ENCODE results near the gene RNF34. TPM values are rescaled to one million over a fixed set of nuclear protein-coding genes. Genes with fewer than 3 reads are reported as not detected.
A peak's percentile ranks its signal among the peaks of the same experiment; 100 is the strongest.

RNF34 gene
- total and polyA plus RNA-seq, 4 donors = 15.8 to 30.9 (median 21.4) TPM

DNA sequence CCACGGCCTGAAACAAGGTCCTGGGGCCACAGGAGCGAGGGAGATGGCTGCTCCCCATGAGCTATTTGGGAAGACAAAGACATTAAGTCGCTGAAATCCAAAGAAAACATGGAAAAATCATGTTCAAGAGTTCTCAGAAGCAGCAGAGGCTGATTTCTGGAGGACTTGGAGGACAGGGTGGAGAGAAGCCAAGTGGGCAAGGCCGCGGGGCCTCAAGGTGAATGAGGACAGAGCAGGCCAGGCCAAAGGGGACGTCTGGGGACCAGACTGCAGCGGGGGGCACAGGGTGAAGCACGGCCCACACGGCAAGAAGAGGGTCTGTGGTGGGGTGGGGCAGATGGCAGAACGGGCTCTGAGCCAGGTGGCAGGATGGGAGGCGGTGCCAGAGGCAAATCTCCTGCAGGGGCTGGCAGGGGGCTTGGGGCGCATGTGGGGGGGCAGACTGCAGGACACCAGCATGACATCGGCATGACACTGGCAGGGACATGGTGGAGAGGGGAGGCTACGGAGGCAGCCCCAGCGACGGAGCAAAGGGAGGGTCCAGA, 48.9 kb downstream of the RNF34 start:
- Histone ChIP-seq H3K4me1 (ENCODE audit: control insufficient read depth in 1 of 2, insufficient read depth in 2 of 2, low read length in 2 of 2) (no peaks in the 10 kb centered on the region), H3K9me3 (ENCODE audit: control insufficient read depth, low read length) (no peaks in the 10 kb centered on the region), H3K36me3 (ENCODE audit: control insufficient read depth in 1 of 2, insufficient read depth in 2 of 2, low read length in 1 of 2) (no peaks in the 10 kb centered on the region), H3K4me3 (ENCODE audit: low read length in 2 of 2) (no peak overlapping the region), H3K27me3 (ENCODE audit: control insufficient read depth in 1 of 2, insufficient read depth in 2 of 2, low read length in 1 of 2) (no peaks in the 10 kb centered on the region), H3K27ac (ENCODE audit: low read depth in 1 of 2, low read length in 2 of 2) (no peak overlapping the region)
- 78 to 81% methylated on average over 16 of the region's 16 CpGs for WGBS, 2 donors
- ATAC-seq (ENCODE audit: low FRiP score) (no peak), DNase-seq (no peak)
- intact Hi-C loops (cut with DNase I) = loop anchor here in 1 of 2 donors (5.0 kb wide), 1 partner anchor 117 kb away; no protein-coding TSS in a partner anchor

DNA sequence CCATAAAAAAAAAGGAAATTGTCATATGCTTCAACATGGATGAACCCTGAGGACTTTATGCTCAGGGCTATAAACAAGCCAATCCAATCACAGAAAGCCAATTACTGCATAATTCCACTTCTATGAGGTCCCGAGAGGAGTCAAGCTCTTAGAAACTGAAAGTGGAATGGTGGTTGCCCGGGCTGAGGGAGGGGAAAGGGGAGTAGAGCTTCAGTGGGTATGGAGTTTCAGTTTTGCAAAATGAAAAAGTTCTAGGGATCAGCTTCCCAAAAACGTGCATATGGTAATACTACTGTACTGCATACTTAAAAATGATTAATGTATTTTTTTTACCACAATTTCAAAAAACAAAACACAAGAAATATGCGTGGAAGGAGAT, 52.0 kb downstream of the RNF34 start:
- Histone ChIP-seq H3K9me3 (ENCODE audit: control insufficient read depth, low read length) (no peaks in the 10 kb centered on the region), H3K27ac (ENCODE audit: low read depth in 1 of 2, low read length in 2 of 2) (no peak overlapping the region), H3K4me3 (ENCODE audit: low read length in 2 of 2) (no peak overlapping the region), H3K27me3 (ENCODE audit: control insufficient read depth in 1 of 2, insufficient read depth in 2 of 2, low read length in 1 of 2) (no peaks in the 10 kb centered on the region), H3K36me3 (ENCODE audit: control insufficient read depth in 1 of 2, insufficient read depth in 2 of 2, low read length in 1 of 2) (no peaks in the 10 kb centered on the region), H3K4me1 (ENCODE audit: control insufficient read depth in 1 of 2, insufficient read depth in 2 of 2, low read length in 2 of 2) (no peaks in the 10 kb centered on the region)
- ATAC-seq (ENCODE audit: low FRiP score) (no peak), DNase-seq (no peak)
- intact Hi-C loops (cut with DNase I) = no loop called here
- 13 to 25% methylated on average over 4 of the region's 4 CpGs for WGBS, 2 donors

DNA sequence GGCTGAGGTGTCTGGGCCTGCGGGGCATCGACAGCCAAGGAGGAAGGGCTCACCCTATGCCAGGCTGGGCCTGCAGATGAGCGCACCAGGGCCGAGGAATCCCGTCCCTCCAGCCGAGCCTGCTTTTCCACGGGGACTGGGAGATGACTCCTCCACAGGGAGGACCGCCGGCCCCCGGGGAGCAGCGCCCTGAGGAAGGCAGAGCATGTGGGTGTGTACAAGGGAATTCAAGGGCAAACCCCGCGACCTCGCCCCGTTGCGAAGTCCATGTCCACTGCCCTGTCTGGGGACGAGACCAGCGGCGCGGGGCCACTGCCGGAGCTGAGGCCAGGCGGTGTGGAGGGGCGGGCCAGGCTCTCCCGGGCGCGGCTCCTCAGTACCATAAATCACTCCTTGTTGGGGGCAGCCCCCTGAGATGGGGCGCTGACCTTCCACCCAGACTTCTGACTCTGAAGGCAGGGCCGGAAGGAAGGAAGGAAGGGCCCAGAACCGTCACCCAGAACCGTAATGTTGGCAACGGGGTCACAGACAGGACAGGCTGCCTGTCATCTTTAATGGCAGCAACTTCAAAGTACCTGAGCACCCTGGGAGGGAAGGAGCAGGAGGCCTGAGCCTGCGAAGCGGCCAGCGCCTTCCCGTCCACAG, 52.5 kb downstream of the RNF34 start:
- no peak overlapping the region for H3K4me3 ChIP-seq (ENCODE audit: low read length in 2 of 2)
- H3K27me3 ChIP-seq (ENCODE audit: control insufficient read depth in 1 of 2, insufficient read depth in 2 of 2, low read length in 1 of 2) = no peaks in the 10 kb centered on the region
- WGBS, 2 donors = 74 to 77% methylated on average over 35 of the region's 35 CpGs
- no peak overlapping the region for H3K27ac ChIP-seq (ENCODE audit: low read depth in 1 of 2, low read length in 2 of 2)
- DNase-seq (no peak), ATAC-seq (ENCODE audit: low FRiP score) (peak; percentile 45)
- intact Hi-C loops (cut with DNase I) = no loop called here
- no peaks in the 10 kb centered on the region for H3K9me3 ChIP-seq (ENCODE audit: control insufficient read depth, low read length)
- H3K4me1 ChIP-seq (ENCODE audit: control insufficient read depth in 1 of 2, insufficient read depth in 2 of 2, low read length in 2 of 2) = no peaks in the 10 kb centered on the region
- H3K36me3 ChIP-seq (ENCODE audit: control insufficient read depth in 1 of 2, insufficient read depth in 2 of 2, low read length in 1 of 2) = no peaks in the 10 kb centered on the region

DNA sequence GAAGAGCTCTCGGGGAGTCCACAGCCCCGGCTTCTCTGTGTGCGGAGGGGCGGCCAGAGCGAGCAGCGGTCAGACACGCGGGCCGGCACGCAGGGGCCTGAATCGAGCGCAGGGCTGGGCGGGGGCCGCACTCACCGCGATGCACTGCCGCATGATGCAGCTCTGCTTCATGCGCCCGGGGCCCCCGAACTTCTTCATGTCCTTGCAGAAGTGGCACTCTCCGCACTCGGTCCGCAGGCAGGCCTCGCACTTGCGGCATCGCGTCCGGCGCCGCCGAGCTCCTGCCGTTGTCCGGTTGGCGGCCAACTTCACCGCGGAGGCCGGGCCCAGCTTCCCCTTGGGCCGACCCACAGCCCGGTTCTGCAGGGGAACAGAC, 53.1 kb downstream of the RNF34 start:
- H3K4me3 ChIP-seq (ENCODE audit: low read length in 2 of 2) = no peak overlapping the region
- WGBS, 2 donors = 96 to 97% methylated on average over 34 to 39 of the region's 39 CpGs
- no peaks in the 10 kb centered on the region for H3K36me3 ChIP-seq (ENCODE audit: control insufficient read depth in 1 of 2, insufficient read depth in 2 of 2, low read length in 1 of 2)
- H3K27ac ChIP-seq (ENCODE audit: low read depth in 1 of 2, low read length in 2 of 2) = no peak overlapping the region
- DNase-seq (peak in 1 of 2 donors; percentile 69), ATAC-seq (ENCODE audit: low FRiP score) (no peak)
- no peaks in the 10 kb centered on the region for H3K9me3 ChIP-seq (ENCODE audit: control insufficient read depth, low read length)
- intact Hi-C loops (cut with DNase I) = no loop called here
- H3K27me3 ChIP-seq (ENCODE audit: control insufficient read depth in 1 of 2, insufficient read depth in 2 of 2, low read length in 1 of 2) = no peaks in the 10 kb centered on the region
- no peaks in the 10 kb centered on the region for H3K4me1 ChIP-seq (ENCODE audit: control insufficient read depth in 1 of 2, insufficient read depth in 2 of 2, low read length in 2 of 2)

DNA sequence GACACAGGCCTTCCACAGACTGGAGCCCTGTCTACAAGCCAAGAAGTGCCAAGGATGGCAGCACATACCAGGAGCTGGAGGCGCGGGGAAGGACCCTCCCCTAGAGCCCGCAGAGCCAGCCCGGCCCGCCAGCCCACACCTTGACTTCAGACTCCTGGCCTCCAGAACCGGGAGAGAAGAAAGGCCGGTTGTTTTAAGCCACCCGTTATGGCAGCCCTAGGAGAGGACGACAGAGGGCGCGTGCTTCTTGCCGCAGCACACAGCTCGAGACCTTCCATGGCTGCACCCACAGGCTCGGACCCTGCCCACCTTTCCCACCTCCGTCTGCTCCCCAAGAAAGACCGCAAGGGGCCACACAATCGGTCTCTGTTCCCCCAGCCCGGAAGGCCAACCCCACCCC, 53.7 kb downstream of the RNF34 start:
- Histone ChIP-seq H3K4me3 (ENCODE audit: low read length in 2 of 2) (no peak overlapping the region), H3K4me1 (ENCODE audit: control insufficient read depth in 1 of 2, insufficient read depth in 2 of 2, low read length in 2 of 2) (no peaks in the 10 kb centered on the region), H3K36me3 (ENCODE audit: control insufficient read depth in 1 of 2, insufficient read depth in 2 of 2, low read length in 1 of 2) (no peaks in the 10 kb centered on the region), H3K27me3 (ENCODE audit: control insufficient read depth in 1 of 2, insufficient read depth in 2 of 2, low read length in 1 of 2) (no peaks in the 10 kb centered on the region), H3K9me3 (ENCODE audit: control insufficient read depth, low read length) (no peaks in the 10 kb centered on the region), H3K27ac (ENCODE audit: low read depth in 1 of 2, low read length in 2 of 2) (no peak overlapping the region)
- ATAC-seq (ENCODE audit: low FRiP score) (no peak), DNase-seq (peak in 1 of 2 donors; percentile 51)
- 88 to 94% methylated on average over 18 of the region's 18 CpGs for WGBS, 2 donors
- intact Hi-C loops (cut with DNase I) = no loop called here

DNA sequence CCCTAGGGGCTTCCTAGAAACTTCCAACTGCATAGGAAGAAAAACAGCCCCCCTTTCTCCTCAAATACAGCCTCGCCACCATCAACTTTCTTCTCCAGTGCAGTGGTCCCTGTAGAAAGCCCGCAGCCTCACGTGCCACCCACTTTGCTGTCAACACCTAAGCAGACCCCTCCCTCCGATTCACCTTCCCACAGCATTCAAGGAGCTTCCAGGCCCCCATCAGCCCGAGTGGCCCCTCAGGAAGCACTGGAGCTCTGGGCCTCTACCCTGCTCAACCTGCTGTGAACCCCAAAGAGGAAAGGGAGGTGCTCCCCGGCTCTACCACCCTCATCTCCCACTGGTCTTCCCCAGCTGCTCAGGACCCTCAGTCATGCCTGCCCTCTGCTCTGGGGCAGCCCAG, 55.0 kb downstream of the RNF34 start:
- H3K9me3 ChIP-seq (ENCODE audit: control insufficient read depth, low read length) = no peaks in the 10 kb centered on the region
- DNase-seq (peak in 1 of 2 donors; percentile 54), ATAC-seq (ENCODE audit: low FRiP score) (no peak)
- H3K4me1 ChIP-seq (ENCODE audit: control insufficient read depth in 1 of 2, insufficient read depth in 2 of 2, low read length in 2 of 2) = no peaks in the 10 kb centered on the region
- intact Hi-C loops (cut with DNase I) = no loop called here
- no peak overlapping the region for H3K4me3 ChIP-seq (ENCODE audit: low read length in 2 of 2)
- 93% methylated on average over 6 of the region's 6 CpGs for WGBS, 2 donors
- H3K36me3 ChIP-seq (ENCODE audit: control insufficient read depth in 1 of 2, insufficient read depth in 2 of 2, low read length in 1 of 2) = no peaks in the 10 kb centered on the region
- no peak overlapping the region for H3K27ac ChIP-seq (ENCODE audit: low read depth in 1 of 2, low read length in 2 of 2)
- H3K27me3 ChIP-seq (ENCODE audit: control insufficient read depth in 1 of 2, insufficient read depth in 2 of 2, low read length in 1 of 2) = no peaks in the 10 kb centered on the region

DNA sequence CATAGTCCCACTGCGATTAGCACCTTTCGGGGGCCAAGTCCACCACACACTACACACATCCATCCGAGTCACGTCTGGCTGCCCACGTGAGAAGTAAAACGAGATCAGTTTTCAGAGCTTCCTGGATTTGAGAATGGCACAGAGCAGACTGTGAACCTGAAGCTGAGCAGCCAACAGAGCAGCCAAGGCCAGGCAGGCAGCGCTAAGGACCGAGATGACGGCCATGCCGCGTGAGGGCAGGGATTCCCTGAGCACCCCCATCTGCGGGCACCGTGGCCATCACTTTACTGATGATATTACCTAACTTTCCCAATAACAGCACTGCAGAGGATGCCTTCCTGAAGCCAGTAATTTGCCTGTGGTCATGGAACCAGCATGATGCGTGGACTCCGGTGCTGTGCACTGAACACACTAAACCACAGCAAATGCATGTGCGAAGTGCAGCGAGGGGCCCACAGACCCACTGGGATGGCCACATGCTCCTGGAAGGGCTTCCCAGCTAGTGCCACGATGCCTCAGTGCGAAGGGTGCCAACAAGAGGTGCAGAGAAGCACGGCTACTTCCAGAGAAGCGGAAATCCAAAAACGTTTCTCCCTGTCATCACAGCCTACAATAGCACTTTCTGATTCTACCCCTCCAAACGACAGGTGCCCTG, 56.0 kb downstream of the RNF34 start:
- intact Hi-C loops (cut with DNase I) = no loop called here
- Histone ChIP-seq H3K36me3 (ENCODE audit: control insufficient read depth in 1 of 2, insufficient read depth in 2 of 2, low read length in 1 of 2) (no peaks in the 10 kb centered on the region), H3K9me3 (ENCODE audit: control insufficient read depth, low read length) (no peaks in the 10 kb centered on the region), H3K27me3 (ENCODE audit: control insufficient read depth in 1 of 2, insufficient read depth in 2 of 2, low read length in 1 of 2) (no peaks in the 10 kb centered on the region), H3K4me1 (ENCODE audit: control insufficient read depth in 1 of 2, insufficient read depth in 2 of 2, low read length in 2 of 2) (no peaks in the 10 kb centered on the region), H3K4me3 (ENCODE audit: low read length in 2 of 2) (no peak overlapping the region), H3K27ac (ENCODE audit: low read depth in 1 of 2, low read length in 2 of 2) (no peak overlapping the region)
- ATAC-seq (ENCODE audit: low FRiP score) (no peak), DNase-seq (peak in 1 of 2 donors; percentile 64)
- WGBS, 2 donors = 87 to 92% methylated on average over 23 of the region's 23 CpGs

DNA sequence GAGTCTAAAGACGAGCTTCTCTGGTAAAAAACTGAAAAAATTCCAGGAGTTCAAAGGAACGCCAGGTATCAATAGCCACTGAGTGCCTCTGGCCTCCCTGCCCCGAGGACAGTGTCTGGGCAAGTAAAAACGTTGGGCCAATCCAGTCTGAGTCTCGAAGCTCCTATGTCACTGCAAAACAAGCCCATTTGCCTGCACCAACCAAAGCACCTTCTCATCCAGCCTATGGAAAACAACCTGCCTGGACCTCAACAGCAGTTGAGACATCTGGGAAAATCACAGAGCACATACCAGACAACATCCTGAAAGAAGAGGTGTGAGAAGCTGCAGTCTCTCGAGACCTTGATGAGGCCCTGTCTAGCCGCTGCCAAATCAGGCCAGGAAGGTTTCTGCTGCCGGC, 56.6 kb downstream of the RNF34 start:
- no peaks in the 10 kb centered on the region for H3K4me1 ChIP-seq (ENCODE audit: control insufficient read depth in 1 of 2, insufficient read depth in 2 of 2, low read length in 2 of 2)
- DNase-seq = peak in 1 of 2 donors; percentile 44
- H3K27ac ChIP-seq (ENCODE audit: low read depth in 1 of 2, low read length in 2 of 2) = no peak overlapping the region
- H3K36me3 ChIP-seq (ENCODE audit: control insufficient read depth in 1 of 2, insufficient read depth in 2 of 2, low read length in 1 of 2) = no peaks in the 10 kb centered on the region
- WGBS, 2 donors = 88 to 90% methylated on average over 8 of the region's 8 CpGs
- H3K4me3 ChIP-seq (ENCODE audit: low read length in 2 of 2) = no peak overlapping the region
- no peaks in the 10 kb centered on the region for H3K27me3 ChIP-seq (ENCODE audit: control insufficient read depth in 1 of 2, insufficient read depth in 2 of 2, low read length in 1 of 2)
- no peaks in the 10 kb centered on the region for H3K9me3 ChIP-seq (ENCODE audit: control insufficient read depth, low read length)
- intact Hi-C loops (cut with DNase I) = no loop called here
- no peak for ATAC-seq (ENCODE audit: low FRiP score)

DNA sequence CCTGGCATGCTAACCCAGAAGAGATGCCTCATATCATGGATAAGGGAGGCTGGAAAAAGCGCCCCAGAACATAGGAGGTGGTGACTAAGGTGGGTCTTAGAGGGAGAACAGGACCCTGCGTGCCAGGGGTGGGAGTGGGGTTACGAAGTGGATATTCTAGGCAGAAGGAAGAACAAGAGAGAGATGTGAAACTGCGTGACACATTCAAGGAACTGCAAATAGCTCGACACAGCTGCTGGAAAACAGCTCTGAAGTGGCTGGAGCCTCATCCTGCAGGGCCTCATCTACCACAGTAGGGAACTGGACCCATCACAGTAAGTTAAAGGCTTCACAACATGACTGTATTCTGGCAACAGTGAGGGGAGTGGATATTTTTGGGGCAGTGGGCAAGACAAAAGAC, 61.1 kb downstream of the RNF34 start:
- ATAC-seq (ENCODE audit: low FRiP score) = no peak
- DNase-seq = peak in 1 of 2 donors; percentile 61
- intact Hi-C loops (cut with DNase I) = no loop called here
- 93 to 99% methylated on average over 5 of the region's 5 CpGs for WGBS, 2 donors
- Histone ChIP-seq H3K27ac (ENCODE audit: low read depth in 1 of 2, low read length in 2 of 2) (no peak overlapping the region), H3K9me3 (ENCODE audit: control insufficient read depth, low read length) (no peaks in the 10 kb centered on the region), H3K27me3 (ENCODE audit: control insufficient read depth in 1 of 2, insufficient read depth in 2 of 2, low read length in 1 of 2) (no peaks in the 10 kb centered on the region), H3K4me1 (ENCODE audit: control insufficient read depth in 1 of 2, insufficient read depth in 2 of 2, low read length in 2 of 2) (no peaks in the 10 kb centered on the region), H3K4me3 (ENCODE audit: low read length in 2 of 2) (no peak overlapping the region), H3K36me3 (ENCODE audit: control insufficient read depth in 1 of 2, insufficient read depth in 2 of 2, low read length in 1 of 2) (no peaks in the 10 kb centered on the region)

Data from aorta (tissue), 5 donors.